Bone marrow (tissue), 2 donors: Measurements from ENCODE around the gene ASF1B.
"Not testable (repeated sequence)": the region's sequence is repeated elsewhere in the genome, so short reads cannot be mapped to it uniquely, and the experiment has no call there.

Experiments
- DNase-seq, 2 donors: peaks; one replicate each; lab custom pipeline; 2025; lab: John Stamatoyannopoulos, UW

The ASF1B gene

GRCh38 chr19:14159059-14159458 lies 22.7 kb upstream of the ASF1B start:
- DNase-seq, result no peak

- no peak for DNase-seq
Observed at GRCh38 chr19:14158276-14159023, 22.1 kb upstream of the ASF1B start.

GRCh38 chr19:14156971-14157717 lies 20.8 kb upstream of the ASF1B start:
- DNase-seq, result no peak

- DNase-seq, result no peak
Observed at GRCh38 chr19:14156122-14156521, 19.7 kb upstream of the ASF1B start.

DNA sequence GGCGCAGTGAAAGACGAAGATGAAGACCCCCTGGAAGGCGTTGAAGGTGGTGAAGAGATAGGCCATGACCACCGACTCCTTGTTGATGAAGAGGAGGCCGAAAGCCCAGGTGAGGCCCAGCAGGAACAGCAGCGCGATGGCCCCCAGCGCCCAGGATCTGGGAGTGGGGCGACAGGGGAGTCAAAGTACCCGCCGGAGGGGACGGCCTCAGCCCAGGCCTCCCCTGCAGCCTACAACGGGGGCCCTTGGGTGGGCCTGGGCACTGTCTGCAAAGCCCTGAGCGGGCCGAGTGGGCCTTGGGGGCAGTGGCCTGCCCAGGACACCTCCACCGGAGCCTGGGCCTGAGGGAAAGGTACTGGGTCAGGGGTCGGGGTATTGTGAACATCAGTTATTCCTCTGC lies 19.0 kb upstream of the ASF1B start:
- no peak for DNase-seq

- no peak for DNase-seq
Observed at GRCh38 chr19:14152713-14153112, 16.3 kb upstream of the ASF1B start.

DNA sequence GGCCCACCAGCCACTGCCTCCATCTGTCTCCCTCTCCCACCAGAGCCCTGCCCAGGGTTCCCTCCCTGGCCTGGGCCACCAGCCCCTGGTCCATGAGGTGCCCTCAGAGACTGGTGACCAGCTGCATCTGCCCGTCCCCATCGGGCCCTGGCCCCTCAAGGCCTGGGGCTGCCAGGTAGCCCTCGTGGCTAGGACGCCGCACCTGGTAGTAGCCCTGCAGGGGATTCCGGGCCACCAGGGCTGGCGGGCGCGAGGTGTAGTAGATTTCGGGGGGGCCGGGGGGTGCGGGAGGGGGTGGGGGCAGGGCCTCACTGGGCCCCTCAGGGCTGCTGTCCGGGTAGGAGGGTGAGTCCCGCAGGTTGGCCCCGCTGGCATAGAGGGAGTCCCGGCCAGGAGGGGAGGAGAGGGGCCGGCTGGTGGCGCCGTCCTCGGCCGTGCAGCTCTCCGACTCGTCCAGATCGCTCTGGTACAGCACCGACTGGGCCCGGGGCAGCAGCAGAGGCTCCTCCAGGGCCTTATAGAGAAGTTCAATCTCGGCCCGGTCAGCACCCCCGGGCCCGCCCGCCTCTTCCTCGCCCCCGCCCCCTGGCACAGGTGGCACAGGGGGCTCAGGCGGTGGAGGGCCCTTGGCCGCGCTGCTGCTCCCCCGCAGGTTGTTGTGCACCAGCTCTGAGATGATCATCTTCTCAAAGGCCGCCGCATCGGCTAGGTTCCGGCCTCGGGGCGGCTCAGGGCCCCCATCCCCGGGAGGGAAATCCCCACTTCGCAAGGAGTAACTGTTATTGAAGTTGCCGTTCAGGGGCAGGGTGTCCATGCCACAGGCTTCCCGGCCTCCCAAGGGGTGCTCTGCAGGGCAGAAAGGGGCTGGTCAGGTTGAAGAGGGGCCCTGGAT lies 14.6 kb upstream of the ASF1B start:
- DNase-seq, result no peak

DNA sequence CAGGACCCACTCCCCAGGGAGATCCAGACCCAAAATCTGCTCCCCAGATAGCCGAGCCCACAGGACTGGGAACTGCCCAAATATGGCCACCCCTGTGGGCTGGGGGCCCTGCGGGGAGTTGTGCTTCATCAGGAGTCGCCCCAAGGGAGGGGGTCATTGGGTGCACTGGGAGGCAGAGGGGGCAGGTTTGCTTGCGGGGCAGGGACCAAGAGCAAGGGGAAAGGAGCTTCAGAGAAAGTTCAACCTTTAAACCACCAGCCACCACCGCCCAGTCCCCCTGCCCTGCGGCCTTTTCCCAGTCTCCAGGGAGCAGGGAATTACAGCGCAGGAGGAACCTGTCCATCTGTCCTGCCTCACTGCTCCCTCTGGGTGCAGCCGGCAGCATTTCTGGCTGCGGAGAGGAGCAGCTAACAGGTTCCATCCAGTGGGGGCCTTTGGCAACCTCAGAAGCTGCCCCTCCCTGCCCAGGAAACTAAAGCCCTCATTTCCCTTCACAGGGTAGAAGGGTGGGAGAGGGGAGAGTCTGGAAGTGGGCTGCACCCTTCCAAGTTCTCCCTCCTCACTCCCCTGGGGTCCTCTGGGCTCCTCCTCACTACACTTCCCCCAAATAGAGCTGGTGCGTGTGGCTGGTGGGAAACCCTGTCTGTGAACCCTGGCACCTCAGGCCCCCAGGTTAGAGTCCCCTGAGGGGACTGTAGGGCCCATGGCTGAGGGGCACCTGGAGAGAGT lies 13.8 kb upstream of the ASF1B start:
- no peak for DNase-seq

- peak in 1 of 2 donors; percentile 52 for DNase-seq
Observed at GRCh38 chr19:14149509-14149994, 13.2 kb upstream of the ASF1B start.

DNA sequence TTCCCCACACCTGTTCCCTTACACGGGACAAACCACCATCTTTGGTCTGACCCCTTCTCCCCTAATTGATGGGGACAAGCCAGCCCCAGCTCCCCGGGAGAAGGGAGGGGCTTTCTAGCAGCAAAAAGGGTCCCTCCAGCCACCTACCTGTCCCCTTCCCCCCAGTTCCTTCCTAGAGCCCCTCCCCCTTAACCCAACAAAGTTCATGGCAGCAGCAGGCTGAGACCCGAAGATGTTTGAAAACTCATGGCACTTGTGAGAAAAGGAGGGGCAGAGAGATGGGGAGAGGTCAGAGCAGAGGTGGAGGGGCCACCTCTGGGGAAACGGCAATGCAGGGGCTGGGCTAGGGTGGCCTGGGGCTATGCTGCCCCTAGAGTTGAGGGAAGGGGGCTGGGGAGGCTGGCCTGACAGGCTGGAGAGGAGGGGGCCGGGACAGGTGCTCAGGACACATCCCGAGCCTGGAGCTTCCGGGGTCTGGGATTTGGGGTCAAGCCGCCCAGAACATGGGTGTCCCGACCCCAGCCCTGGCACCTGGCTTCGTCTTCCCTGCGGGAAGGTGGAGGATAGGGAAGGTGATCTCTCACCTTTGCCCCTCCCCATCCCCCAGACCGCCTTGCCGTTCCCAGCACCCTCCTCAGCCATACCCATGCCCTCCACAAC lies 12.5 kb upstream of the ASF1B start:
- no peak for DNase-seq

DNA sequence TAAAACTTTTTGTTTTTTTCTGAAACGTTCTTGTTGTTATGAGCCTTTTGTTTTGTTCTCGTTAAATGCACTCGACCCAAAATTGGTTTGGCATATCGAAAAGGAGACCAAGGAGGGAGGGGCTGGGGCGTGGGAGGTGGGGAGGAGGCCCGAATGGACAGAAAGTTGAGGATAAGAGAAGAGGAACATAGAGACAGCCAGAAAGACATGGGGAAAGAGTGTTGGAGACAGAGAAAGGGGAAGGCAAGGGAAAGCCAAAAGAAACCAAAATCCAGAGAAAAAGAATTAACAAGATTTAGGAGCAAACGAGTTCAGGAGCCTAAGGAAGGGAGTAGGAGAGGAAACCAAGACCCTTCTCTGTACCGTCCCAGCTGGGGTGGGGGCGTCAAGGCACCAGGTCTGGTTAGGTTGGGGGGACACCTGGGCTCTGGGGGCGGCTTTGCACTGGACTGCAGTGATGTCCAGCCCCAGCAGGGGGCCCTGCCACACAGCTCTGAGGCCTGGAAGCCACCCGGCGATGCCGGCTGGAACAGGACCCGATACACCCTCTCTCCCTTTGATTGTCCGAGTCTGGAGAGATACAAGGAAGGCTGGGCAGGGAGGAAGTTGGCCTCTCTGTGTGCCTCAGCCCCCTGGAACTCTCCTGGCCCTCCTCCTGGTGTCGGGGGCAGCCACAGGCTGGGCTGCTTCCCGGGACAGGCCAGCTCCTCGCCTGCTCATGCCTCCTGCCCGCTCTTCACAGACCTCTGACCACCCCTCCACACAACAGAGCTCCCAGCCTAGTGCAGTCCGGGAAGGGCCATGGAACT lies 11.6 kb upstream of the ASF1B start:
- peak; percentile 7 to 18 for DNase-seq

GRCh38 chr19:14146789-14147216 lies 10.4 kb upstream of the ASF1B start:
- DNase-seq, result no peak

GRCh38 chr19:14146169-14146568 lies 9.8 kb upstream of the ASF1B start:
- not testable (repeated sequence) for DNase-seq

DNA sequence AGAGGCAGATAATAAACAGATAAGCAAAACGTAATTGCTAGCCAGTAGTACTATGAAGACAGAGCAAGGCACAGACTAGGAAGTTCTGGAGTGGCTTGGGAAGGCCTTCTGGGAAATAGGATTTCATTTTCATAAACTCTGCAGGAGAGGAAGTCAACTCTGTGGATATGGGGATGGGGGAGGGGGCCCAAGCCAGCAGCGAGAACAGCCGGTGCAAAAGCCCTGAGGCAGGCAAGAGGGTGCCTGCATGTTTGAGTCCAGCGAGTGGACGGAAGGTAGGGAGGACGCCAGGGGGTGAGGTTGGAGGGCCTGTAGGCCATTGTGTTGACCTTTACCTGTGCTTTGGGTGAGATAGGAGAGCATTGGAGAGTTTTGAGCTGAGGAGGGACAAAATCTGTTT lies 9.0 kb upstream of the ASF1B start:
- DNase-seq, result no peak

- no peak for DNase-seq
Observed at GRCh38 chr19:14142262-14143190, 6.1 kb upstream of the ASF1B start.

DNA sequence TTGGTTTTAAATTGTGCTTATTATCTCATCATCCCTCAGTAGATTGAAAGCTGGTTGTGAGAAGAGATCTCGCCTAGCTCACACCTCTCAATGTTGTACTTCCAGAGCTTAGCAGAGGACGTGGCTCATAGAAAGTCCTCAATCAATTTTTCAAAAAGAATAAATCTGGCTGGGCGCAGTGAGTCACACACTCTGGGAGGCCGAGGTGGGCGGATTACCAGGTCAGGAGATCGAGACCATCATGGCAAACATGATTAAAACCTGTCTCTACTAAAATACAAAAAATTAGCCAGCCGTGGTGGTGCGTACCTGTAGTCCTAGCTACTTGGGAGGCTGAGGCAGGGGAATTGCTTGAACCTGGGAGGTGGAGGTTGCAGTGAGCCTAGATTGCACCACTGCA lies 4.7 kb upstream of the ASF1B start:
- no peak for DNase-seq

DNA sequence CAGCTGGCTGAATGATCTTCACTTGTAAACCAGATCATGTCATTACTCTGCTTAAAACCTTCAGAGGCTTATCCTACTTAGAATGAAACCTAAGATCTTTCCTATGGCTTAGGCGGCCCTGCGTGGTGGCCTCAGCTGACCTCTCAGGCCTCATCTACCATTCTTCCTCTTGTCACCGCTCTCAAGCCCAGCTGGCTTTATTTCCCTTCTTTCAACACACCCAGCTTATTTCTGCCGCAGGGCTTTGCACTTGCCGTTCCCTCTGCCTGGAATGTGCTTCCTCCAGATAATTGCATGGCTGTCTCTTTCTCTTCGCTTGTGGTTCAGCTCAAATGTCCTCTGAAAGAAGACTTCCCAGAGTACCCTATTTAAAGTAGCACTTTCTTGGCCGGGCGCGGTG lies 3.6 kb upstream of the ASF1B start:
- peak in 1 of 2 donors; percentile 3 for DNase-seq

GRCh38 chr19:14138576-14139265 lies 2.3 kb upstream of the ASF1B start:
- no peak for DNase-seq
